Middle frontal gyrus (tissue), 1 donor: ENCODE results near the gene NFIC.

Experiments used
- DNase-seq: peaks from one replicate; pipeline ENCODE4 v3.0.0-alpha.2; 2015; ENCODE audit warnings: low spot score; ENCODE audit errors: extremely low spot score

The NFIC gene

DNA sequence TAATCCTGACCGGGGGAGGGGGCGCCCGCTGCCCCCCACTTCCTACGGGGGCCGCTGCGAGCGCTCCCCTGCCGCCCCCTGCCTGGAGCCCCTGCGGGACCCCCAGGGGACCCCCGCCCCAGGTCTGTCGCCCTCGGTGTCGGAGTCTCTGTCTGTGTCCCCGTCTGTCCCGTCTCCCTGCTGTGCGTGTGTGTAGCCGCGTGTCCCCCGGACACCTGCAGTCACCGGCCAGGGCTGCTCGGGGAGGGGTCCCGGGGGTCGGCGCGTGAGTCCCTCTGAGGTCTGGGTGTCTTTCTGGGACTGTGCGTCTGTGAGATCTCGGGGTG, 7.7 kb upstream of the NFIC start:
- DNase-seq, result no peak

DNA sequence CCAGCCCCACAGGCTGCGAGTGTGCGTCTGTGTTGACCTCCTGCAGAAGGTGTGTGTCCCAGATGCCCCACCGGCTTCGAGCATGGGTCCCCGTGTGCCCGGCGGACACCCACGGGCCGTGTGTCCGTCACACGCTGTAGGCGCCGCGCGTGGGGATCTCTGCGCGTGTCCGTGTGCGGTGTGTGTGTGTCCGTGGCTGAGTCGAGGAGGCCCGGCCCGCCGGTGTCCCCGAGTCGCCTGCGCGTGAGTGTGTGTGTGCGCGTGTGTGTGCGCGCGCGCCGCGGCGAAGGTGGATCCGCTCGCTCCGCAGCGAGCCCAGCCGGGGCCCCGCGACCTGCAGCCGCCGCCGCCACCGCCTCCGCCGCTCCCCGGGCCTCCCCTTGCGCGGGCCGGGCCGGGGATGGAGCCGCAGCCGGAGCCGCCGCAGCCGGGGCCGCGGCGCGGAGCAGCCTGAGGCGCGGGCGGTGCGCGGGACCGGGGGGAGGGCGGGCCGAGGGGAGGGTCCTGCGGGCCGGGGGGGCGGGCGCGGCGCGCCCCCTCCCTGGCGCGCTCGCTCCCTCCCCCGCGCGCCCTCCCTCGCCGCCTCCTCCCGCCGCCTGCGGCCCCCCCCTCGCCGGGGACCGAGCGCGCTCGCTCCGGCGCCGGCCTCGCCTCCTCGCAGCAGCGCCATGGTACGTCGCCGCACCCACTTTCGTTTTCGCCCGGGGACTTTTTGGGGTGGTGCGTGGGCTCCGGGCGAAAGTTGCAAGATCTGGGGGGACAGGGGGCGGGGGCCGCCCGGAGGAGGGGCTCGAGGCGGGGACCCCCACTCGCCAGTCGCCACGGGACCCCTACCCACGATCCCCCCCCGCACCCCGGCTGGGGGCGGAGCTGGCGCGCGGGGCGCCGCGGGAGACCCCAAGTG, 7.1 kb upstream of the NFIC start:
- no peak for DNase-seq

DNA sequence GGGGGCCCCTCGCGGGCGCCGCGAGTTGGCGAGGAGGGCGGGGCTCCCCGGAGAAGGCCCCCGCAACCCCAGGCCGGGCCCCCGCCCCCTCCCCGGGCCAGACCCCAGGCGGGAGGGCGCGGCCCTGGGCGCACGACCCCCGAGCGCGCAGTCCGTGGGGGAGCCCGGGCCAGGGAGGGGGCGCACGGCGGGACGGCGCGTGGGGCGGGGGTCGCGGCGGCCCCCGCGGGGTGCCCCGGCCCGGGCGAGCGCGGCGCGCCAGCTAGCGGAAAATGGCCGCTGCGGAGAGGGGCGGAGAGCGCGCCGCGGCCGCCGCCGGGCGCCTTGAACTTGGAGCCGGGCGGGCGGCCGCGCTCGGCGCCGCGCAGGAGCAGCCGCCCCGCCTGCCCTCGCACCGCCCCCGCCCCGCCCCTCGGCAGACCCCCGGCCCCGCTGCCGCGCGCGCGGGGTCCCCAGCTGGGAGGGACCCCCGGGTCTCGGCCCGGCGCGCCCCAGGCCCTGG, 6.4 kb upstream of the NFIC start:
- DNase-seq, result no peak

DNA sequence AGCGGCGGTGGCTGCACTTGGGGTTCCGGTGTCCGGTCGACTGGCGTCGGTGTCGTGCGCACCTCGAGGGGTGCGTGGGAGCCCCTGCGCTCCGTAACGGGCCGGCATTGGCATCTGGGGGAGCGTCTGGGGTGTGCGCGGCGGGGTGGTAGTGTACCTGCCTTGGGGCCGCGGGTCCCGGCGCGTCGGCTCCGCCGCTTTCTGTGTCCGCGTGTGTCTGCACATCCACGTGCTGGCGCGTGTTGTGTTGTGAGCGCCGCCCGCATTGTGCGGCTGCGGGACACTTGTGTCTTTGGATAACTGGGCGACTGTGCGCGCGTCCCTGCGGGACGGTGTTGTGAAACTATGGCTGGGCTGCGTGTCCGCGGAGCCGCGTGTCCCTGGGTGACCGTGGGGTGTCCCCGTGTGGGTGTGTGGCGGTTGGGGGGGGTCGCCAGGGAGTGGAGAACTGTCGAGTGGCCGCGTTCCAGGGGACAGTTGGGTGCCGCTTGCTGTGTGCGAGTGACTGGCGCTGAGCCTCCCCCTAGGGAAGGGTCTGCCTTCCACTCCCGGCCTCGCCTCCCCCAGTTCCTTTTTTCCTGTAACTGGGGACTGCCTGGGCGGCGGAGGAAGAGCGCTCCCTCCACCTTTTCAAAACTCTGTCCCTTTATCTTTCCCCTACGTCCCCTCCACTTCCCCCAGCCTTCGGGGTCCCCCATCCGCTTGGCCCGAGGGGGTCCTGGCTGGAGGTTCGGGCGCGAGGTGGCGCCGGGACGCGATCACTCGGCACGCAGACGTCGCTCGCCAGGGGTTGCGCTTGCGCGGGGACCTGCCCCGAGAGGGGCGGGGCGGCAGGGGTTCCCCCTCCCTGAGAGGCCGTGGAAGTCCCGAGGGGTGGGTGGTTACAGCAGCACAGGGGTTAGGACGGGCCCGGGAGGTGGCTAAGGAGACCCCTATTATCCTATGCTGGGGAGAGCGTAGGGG, 5.7 kb upstream of the NFIC start:
- DNase-seq, result no peak

DNA sequence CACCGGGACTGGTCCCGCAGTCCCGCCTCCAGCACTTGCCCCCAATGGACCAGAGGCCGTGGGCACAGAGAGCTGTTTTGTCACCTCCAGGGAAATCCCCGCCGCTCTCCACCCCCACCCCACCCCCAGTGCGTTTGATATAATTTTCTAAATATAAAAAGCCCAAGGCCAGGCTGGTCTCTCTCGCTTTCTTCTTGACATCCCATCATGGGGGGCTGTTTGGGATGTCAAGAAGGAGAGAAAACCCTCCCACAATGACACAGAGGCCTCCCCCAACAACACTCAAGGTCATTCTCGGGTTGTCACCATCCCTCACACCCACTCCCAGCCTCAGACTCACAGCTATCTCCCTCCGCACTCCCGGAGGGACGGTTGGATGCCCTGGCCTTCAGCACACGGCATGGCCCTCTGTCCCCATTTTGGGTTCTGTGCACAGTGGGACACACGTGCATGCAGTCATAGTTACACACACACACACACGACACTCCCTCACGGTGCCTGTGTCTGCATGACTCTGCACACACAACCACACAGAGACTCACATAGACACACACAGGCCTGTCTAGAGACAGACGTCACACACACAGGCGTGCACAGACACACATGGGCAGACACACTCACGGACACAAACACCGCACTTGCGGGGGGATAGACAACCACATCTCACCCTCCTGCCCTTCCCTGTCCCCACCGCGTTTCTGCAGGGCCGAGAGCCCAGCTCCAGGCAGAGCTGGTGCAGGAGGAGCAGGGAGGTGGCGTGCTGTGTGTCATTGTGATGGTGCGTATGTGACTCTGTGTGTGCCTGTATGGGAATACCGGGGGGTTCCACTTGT, 4.8 kb upstream of the NFIC start:
- no peak for DNase-seq

DNA sequence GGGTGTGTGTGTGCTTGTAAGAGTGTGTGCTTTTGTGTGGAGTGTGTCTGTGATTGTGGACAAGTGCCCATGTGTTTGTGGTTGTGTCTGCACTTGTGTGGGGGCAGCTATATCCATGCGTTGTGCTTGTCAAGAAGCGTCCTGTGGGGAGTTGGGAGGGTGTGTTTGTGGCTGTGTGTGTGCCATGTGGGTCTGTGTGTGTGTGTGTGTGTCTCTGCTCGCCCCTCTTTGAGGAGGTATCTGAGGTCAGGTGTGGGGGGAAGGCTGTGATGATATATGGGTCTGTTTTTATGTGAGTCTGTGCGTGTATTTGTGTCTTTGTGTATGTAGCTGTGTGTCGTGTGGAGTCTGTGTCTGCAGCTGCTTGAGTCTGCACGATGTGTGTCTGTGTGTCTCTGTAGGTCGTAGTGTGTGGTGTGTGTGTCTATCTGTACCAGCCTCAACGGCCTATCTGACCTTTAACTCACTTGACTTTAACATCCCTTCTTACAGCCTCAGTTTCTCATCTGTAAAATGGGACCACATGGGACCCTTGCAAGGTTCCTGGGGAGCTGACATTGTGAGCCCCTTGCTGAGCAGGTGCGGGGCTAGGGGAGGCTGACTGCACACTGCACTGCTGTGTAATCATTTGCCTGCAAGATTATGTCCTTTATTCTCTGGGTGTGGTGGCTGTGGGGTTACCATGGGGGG, 4.0 kb upstream of the NFIC start:
- no peak for DNase-seq

DNA sequence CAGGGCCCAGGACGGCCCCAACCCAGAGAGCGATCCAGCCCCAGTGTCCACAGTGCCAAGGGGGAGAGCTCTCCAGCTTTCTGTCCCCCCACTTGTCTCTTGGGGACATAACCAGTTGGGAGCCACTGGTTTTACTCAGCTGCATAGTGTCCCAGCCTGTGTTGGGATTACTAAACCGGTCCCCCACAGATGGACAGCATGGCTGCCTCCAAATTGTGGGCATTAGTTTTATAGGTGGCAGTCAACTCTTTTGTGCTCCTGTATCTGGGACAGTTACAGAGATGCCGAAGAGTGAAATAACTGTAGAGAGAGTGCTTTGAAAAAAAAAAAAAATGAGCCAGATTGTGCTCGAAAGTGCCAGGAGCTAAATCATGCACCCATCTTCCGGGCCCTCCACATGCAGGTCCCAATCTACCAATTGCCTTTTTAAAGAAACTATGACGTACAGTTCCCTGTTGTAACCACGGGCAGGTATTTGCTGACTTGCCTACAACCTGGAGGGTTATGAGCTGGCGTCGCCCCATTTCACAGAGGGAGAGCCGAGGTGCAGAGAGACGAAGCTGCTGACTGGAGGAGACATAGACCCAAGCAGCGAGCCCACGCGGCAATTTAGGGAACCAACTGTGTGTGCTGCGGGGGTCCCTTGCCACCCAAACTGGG, 2.4 kb upstream of the NFIC start:
- no peak for DNase-seq

DNA sequence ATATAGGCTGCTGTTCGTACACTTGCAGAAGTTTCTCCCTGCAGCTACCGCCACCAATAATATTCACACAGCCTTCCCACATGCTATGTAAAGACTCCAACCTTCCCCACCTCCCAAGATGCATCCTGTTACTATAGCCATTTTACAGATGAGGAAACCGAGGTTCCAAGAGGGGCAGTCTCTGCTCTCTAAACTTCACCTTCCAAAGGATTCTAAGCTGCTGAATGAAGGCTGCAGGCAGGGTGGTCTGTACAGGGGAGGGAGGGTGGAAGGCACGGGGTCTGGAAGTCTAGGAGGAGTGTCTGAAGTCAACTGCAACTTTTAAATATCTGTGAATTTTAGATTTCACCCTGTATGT, 1.9 kb upstream of the NFIC start:
- DNase-seq, result no peak

DNA sequence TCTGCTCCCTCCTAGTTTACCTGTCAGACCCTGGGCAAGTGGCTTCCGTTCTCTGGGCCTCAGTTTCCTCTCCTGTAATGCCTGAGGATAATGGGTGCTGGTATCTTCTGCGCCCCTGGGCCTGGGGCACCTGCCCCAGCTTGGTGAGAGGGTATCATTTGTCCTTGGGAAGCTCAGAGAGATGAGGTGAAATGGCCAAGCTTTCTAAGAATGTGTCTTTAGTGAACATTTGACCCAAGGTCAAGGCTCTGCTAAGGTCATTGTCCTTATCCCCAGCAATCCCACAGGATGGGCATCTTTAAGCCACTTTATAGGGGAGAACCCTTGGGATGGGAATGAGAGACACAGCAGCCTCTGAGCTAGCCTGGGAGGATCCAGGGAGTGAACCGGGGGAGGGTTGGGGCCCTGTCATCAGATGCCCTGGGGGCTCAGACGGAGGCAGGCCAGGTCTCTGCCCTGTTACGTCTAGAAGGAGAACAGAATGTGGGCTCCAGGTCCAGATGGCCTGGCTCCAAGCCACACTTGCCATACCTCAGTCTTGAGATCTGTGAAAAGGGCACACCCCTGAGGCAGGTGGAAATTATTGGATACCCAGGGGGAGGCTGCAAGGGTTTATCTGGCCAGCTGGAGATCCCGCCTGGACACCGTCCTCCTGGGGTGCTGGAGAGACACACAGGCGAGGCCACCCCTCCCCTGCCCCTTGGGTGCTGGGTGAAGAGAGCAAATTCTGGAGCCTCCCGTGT, 1.1 kb upstream of the NFIC start:
- no peak for DNase-seq

DNA sequence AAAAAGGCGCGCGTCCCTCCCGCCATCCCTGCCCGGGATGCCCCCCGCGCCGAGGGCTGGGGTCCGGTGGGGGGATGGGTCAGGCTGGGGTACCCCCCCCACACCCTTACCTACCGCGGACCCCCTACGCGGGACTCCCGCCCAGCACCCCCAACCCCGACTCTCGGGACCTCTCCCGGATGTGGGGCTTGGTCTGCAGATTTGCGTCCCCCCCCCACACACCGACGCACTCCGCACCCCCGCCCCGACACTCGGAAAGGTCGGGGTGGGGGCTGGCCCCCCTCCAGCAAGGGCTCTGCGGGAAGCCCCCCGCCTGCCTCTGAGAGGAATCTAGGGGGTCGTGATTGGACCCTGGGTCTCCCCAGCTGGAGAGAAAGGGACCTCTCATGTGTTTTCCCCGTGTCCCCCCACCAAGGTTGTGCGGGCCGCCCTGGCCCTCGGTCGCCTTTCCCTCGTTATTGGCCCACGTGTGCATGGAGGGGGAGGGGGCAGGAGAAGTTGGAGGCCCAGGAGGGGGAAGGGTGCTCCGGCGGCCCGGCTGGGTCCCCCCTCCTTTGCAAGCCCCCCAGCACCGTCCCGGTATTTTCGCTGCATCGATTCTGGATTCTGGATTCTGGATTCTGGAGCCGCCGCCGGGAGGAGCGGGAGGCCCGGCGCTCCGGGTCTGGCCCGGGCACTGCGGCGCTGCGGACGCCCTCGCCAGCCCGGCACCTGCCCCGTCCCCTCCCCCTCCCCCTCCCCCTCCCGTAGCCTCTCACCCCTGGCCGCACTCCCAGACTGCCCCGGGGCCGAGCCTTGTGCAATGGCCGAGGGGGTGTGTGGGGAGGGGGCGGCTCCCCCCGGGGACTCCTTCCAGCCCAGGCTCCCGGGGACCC, 607 bp downstream of the NFIC start:
- no peak for DNase-seq

DNA sequence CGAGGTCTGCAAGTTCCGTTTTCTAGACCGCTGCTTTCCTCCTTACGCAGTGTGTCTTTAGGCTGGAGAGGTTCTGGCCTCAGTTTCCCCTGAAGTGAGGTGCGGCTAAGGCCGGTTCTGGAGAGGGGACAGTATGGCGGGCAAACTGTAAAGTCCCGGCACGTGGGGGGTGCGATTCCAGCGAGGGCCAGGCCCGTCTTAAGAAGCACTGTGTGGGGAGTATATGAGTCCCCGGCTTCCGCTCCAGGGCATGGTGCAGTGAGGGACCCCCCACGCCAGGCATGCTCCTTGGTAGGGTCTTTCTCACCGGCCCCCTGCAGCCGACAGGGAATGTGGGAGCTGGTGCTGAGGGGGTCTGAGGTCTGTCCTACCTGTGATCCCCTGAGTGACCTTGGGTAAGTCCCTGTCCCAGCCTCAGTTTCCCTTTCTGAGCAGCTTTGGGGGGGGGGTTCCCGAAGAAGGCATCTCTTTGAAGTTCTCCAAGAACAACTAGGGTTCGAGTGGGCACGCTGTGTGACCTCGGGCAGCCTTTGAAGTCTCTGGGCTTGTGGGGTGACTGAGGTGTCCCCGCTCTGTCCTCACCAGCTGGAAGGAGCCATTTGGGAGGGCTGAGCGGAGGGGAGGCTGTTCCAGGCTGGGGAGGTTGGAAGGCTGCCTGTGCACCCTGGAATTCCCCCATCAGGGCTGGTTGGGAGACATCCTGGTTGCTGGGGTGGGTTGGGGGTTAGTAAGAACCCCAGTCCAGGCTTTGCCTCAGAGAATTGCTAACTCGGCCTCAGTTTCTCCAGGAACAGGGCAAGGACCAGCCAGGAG, 1.5 kb downstream of the NFIC start:
- no peak for DNase-seq

DNA sequence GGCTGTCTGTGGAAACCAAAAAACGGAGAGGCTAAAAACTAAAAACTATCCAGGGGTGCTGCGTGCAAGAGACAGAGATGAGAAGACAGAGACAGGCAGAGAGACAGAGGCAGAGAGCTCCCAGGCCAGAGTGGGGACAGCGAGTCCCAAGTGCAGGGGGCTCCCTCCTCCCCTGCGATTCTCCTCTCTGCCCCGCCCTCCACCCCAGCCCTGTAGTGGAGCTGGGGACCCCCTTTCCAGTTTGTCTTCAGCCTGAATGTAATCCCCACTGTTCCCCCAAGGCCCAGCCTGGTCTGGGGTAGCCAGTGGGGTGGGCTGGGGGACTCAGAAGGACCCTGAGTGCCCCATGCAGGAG, 2.0 kb downstream of the NFIC start:
- no peak for DNase-seq

DNA sequence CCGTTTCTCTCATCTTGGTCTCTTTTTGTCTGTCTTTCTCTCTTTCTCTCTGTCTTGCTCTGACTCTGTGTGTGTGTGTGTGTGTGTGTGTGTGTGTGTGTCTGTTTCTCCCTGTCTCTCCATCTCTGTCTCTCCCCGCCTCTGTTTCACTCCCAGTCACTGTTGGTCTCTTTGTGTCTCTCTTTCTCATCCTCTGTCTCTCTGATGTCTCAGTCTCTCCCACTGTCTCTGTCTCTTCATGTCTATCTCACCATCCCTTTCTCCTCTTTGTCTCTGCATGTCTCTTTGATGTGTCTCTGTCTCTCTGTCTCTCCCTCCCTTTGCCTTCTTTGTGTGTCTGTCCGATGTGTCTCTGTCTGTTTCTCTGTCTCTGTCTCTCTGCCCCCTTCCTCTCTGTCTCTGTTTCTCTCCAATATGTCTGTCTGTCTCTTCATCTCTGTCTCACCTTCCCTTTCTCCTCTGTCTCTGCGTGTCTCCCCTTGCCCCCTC, 2.5 kb downstream of the NFIC start:
- DNase-seq, result no peak

DNA sequence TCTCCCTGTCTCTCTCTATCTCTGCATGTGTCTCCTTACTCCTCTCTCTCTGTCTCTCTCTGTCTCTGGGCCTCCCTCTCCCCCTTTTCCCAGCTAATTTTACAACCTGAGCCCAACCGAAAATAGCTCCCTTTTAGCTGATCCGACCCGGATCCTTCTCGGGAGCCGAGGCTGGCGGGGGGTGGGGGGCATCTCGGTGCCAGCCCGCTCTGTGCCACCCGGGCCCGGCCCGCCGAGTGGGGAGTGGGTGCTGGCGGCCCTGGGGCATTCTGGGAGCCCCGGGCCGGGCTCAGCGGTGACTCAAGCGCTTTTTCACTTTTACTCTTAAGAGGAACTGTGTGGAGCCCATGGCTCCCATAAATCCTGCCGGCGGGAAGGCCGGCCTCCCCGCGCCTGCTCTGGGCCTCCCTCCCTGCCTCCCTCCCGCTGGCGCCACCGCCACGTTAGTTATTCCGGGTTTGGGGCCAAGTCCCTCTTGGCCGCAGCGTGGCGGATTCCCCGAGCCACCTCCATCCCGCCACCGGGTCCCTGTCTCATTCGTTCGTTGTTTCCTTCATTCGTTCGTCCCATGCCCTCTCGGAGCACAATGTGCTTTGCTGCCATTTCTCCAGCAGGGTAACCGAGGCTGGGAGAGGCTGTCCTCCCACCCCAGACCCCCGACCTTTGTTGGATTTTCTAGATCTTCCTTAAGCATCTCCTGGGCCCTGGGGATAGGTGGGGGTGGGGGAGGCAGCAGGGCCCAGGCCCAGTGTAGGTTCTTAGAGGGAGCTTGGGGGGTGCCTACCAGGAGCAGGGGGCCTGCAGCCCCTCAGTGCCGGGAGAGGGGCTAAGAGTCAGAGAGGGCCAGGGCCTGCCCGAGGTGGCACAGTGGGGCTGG, 3.2 kb downstream of the NFIC start:
- DNase-seq, result no peak

DNA sequence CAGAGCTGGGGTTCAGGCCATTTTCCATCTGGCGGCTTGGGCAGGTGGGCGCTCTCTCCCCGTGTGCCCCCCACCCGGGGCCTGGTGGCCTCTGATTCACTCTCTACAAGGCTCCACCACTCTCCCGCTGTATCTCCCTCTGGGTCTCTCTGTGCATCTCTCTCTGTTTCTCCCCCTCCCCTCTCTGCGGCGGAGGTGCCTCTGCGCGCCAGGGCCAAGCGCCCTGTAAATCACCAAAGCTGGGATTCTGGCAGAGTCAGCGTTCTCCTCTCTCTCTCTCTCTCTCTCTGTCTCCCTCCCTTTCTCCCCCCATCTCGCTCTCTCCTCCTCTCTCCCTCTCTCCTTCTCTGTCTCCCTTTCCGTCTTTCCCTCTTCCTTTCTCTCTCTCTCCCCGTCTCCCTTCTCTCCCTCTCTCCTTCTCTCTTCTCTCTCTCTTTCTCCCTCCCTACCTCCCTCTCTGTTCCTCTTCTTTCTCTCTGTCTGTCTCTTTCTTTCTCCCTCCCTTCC, 3.9 kb downstream of the NFIC start:
- DNase-seq, result no peak
